GM18508 (cell line): ENCODE measurements around the gene GPR63.

ENCODE experiments used
- ATAC-seq: cut with Tn5 transposase; IDR thresholded peaks from one replicate; pipeline ENCODE4 v1.9.1; 2021; ENCODE audit warnings: moderate number of reproducible peaks; ENCODE audit not compliant: insufficient read depth, unreplicated experiment

The GPR63 gene

GRCh38 chr6:96826865-96827264 lies 10.4 kb downstream of the GPR63 start:
- ATAC-seq: no peak

- no peak for ATAC-seq
These were observed 13.5 kb downstream of the GPR63 start for GRCh38 chr6:96823743-96824142.

- no peak for ATAC-seq
These were observed 16.2 kb downstream of the GPR63 start for GRCh38 chr6:96821034-96821433.

GRCh38 chr6:96816301-96816817 lies 20.9 kb downstream of the GPR63 start:
- no peak for ATAC-seq

- ATAC-seq: no peak
These were observed 22.7 kb downstream of the GPR63 start for GRCh38 chr6:96814625-96815024.

GRCh38 chr6:96812077-96812703 lies 25.1 kb downstream of the GPR63 start:
- no peak for ATAC-seq

GRCh38 chr6:96811670-96812069 lies 25.6 kb downstream of the GPR63 start:
- no peak for ATAC-seq

- no peak for ATAC-seq
These were observed 26.1 kb downstream of the GPR63 start for GRCh38 chr6:96811136-96811535.

- ATAC-seq: no peak
These were observed 28.2 kb downstream of the GPR63 start for GRCh38 chr6:96809119-96809518.

GRCh38 chr6:96803106-96803481 lies 34.2 kb downstream of the GPR63 start:
- ATAC-seq: no peak

- no peak for ATAC-seq
These were observed 41.8 kb downstream of the GPR63 start for GRCh38 chr6:96795481-96795880.

- ATAC-seq: no peak
These were observed 42.3 kb downstream of the GPR63 start for GRCh38 chr6:96794980-96795379.

GRCh38 chr6:96792561-96793190 lies 44.6 kb downstream of the GPR63 start:
- ATAC-seq: no peak

GRCh38 chr6:96789871-96790270 lies 47.4 kb downstream of the GPR63 start:
- ATAC-seq: no peak

- no peak for ATAC-seq
These were observed 49.3 kb downstream of the GPR63 start for GRCh38 chr6:96787846-96788580.

GRCh38 chr6:96786336-96786735 lies 50.9 kb downstream of the GPR63 start:
- no peak for ATAC-seq

- ATAC-seq: no peak
These were observed 52.6 kb downstream of the GPR63 start for GRCh38 chr6:96784650-96785049.

GRCh38 chr6:96783307-96783706 lies 54.0 kb downstream of the GPR63 start:
- ATAC-seq: no peak

GRCh38 chr6:96781557-96781956 lies 55.7 kb downstream of the GPR63 start:
- ATAC-seq: no peak

GRCh38 chr6:96777113-96777512 lies 60.2 kb downstream of the GPR63 start:
- no peak for ATAC-seq

GRCh38 chr6:96775727-96776400 lies 61.4 kb downstream of the GPR63 start:
- no peak for ATAC-seq
